Embryonic facial prominence (tissue), 1 donor: ENCODE measurements around the gene SLC44A5.
"Not testable (repeated sequence)": the region's sequence is repeated elsewhere in the genome, so short reads cannot be mapped to it uniquely, and the experiment has no call there.

Source experiments
- DNase-seq: peaks from one replicate; pipeline ENCODE4 v3.0.0-alpha.2; 2016; ENCODE audit errors: extremely low spot score

SLC44A5 gene

GRCh38 chr1:75520862-75521475 lies 89.9 kb downstream of the SLC44A5 start:
- DNase-seq, result no peak

- no peak for DNase-seq
Measured at GRCh38 chr1:75519651-75520427, 91.1 kb downstream of the SLC44A5 start.

- no peak for DNase-seq
Measured at GRCh38 chr1:75518686-75519085, 92.2 kb downstream of the SLC44A5 start.

- DNase-seq, result no peak
Measured at GRCh38 chr1:75514270-75514669, 96.6 kb downstream of the SLC44A5 start.

- DNase-seq, result no peak
Measured at GRCh38 chr1:75506976-75507375, 103.9 kb downstream of the SLC44A5 start.

GRCh38 chr1:75503221-75503974 lies 107.5 kb downstream of the SLC44A5 start:
- DNase-seq, result no peak

- DNase-seq, result no peak
Measured at GRCh38 chr1:75502776-75503175, 108.1 kb downstream of the SLC44A5 start.

- DNase-seq, result no peak
Measured at GRCh38 chr1:75501577-75502295, 109.2 kb downstream of the SLC44A5 start.

GRCh38 chr1:75492011-75492410 lies 118.9 kb downstream of the SLC44A5 start:
- no peak for DNase-seq

- no peak for DNase-seq
Measured at GRCh38 chr1:75487399-75487798, 123.5 kb downstream of the SLC44A5 start.

- DNase-seq, result no peak
Measured at GRCh38 chr1:75484789-75485188, 126.1 kb downstream of the SLC44A5 start.

- DNase-seq, result no peak
Measured at GRCh38 chr1:75482951-75483350, 128.0 kb downstream of the SLC44A5 start.

GRCh38 chr1:75476486-75476885 lies 134.4 kb downstream of the SLC44A5 start:
- not testable (repeated sequence) for DNase-seq

GRCh38 chr1:75475696-75476095 lies 135.2 kb downstream of the SLC44A5 start:
- DNase-seq, result no peak

GRCh38 chr1:75472971-75473603 lies 137.8 kb downstream of the SLC44A5 start:
- no peak for DNase-seq

- DNase-seq, result no peak
Measured at GRCh38 chr1:75472089-75472970, 138.6 kb downstream of the SLC44A5 start.

- no peak for DNase-seq
Measured at GRCh38 chr1:75471252-75471651, 139.7 kb downstream of the SLC44A5 start.

- DNase-seq, result no peak
Measured at GRCh38 chr1:75470448-75470847, 140.5 kb downstream of the SLC44A5 start.

GRCh38 chr1:75469586-75470173 lies 141.2 kb downstream of the SLC44A5 start:
- DNase-seq, result no peak

GRCh38 chr1:75461808-75462325 lies 149.0 kb downstream of the SLC44A5 start:
- DNase-seq, result no peak
